Measurements from ENCODE around the gene IMMP2L.

Gene IMMP2L

DNA sequence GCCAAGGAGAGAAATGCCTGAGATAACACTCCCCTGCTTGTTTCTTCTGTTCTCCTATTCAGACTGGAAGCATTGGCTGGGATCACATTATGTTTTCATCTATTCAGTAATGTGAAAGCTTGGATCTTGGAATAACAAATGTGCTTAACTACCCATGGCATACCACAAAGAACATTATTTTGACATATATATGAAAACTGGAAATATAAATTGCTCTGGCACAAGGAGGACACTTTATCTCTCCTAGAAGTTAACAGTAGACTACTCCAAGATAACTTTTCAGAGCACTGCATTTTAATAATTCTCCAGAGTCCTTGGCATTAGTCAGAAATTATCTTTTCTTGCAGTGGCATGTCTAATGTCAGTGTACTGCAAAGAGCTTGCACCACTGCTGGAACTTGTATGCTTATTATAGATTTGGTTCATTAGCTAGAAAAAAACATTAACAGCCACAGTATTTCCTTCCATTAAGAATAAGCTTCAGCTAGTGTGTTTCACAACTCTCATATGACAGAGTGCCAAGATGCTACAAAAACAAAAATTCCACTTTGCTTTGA lies 640.6 kb downstream of the IMMP2L start:
- no peaks in the 10 kb centered on the region for H3K9me3 ChIP-seq (ENCODE audit: control insufficient read depth, low read length)
- no peaks in the 10 kb centered on the region for H3K27me3 ChIP-seq (ENCODE audit: control insufficient read depth, insufficient read depth, low read length, poor library complexity, severe bottlenecking)
- no peaks in the 10 kb centered on the region for H3K36me3 ChIP-seq (ENCODE audit: control insufficient read depth, insufficient read depth, low read length)
- H3K4me3 ChIP-seq (ENCODE audit: insufficient read depth, low read depth, low read length), result no peak overlapping the region
- H3K27ac ChIP-seq (ENCODE audit: insufficient read depth, low read depth, low read length, poor library complexity, severe bottlenecking), result no peak overlapping the region
- H3K4me1 ChIP-seq (ENCODE audit: control insufficient read depth, insufficient read depth, low read length), result no peaks in the 10 kb centered on the region

DNA sequence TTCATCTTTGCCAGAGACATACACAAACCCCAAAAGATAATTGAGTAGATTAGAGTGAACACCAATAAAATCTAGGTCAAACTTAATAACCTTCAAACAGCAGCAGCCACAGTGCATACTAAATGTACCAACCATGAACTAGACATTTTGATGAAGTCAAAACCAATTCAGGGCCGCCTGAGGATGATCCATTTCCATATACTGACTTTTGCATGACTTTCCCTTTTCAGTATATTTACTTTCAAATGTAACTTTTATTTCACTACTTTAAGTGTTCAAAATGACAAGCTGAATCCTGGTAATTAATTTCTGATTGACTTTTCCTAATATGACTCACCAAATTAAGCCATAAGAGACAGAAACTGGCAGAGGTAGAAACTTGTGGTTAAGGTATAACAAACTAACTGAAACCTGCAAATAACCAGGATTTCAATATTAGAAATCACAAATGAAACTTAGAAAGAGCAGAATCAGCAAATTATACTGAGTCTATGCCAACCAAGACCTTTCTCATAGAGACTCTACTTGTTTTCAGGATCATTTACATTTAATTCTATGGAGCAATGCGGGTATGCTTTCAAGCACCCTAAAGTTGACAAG lies 643.2 kb downstream of the IMMP2L start:
- no peaks in the 10 kb centered on the region for H3K4me1 ChIP-seq (ENCODE audit: control insufficient read depth, insufficient read depth, low read length)
- WGBS, 2 experiments, result 75 to 91% methylated on average over 2 of the region's 2 CpGs

DNA sequence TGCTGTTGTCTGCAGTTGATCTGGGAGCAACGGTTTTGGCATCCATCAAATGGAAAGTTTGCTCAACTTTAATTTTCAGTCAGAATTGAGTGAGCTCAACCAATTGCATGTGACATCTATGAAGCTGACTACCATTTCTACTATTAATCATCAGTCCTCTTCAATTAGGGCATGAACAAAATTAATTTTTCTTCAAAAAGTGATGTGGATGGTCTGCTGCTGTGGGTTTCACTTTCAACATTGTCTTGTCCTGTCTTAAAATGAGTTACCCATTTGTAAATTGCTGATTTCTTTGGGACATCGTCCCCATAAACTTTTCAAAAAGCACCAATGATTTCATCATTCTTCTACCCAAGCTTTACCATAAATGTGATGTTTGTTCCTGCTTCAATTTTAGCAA lies 648.0 kb downstream of the IMMP2L start:
- Histone ChIP-seq H3K27me3 (ENCODE audit: control insufficient read depth, insufficient read depth, low read length, poor library complexity, severe bottlenecking) (no peaks in the 10 kb centered on the region), H3K4me3 (ENCODE audit: insufficient read depth, low read depth, low read length) (no peak overlapping the region), H3K9me3 (ENCODE audit: control insufficient read depth, low read length) (no peaks in the 10 kb centered on the region), H3K27ac (ENCODE audit: insufficient read depth, low read depth, low read length, poor library complexity, severe bottlenecking) (no peak overlapping the region), H3K36me3 (ENCODE audit: control insufficient read depth, insufficient read depth, low read length) (no peaks in the 10 kb centered on the region), H3K4me1 (ENCODE audit: control insufficient read depth, insufficient read depth, low read length) (no peaks in the 10 kb centered on the region)
- 78 to 98% methylated on average over 2 of the region's 2 CpGs for WGBS, 2 experiments

More for the DNA sequence above, 643.2 kb downstream of the IMMP2L start:
- no peak overlapping the region for H3K27ac ChIP-seq (ENCODE audit: insufficient read depth, low read depth, low read length, poor library complexity, severe bottlenecking)
- H3K9me3 ChIP-seq (ENCODE audit: control insufficient read depth, low read length), result no peaks in the 10 kb centered on the region
- no peak overlapping the region for H3K4me3 ChIP-seq (ENCODE audit: insufficient read depth, low read depth, low read length)
- no peaks in the 10 kb centered on the region for H3K36me3 ChIP-seq (ENCODE audit: control insufficient read depth, insufficient read depth, low read length)
- no peaks in the 10 kb centered on the region for H3K27me3 ChIP-seq (ENCODE audit: control insufficient read depth, insufficient read depth, low read length, poor library complexity, severe bottlenecking)

DNA sequence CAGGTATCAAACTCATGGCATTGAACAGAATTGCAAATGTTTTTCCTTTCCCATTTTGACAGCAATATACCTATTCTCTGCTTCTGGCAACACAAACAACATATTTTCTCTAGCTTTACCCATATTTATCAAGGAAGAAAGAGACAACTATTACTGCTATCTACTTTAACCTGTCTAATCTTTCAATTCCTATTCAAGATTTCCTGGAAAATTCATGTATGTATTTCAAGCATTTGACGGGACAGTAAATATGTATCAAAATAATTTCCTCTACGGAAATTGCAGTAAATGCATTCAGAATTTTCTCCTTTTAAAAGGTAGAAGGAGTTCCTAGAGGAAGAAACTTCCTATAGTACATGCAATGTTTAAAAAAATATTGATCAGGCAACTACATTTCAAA lies 650.7 kb downstream of the IMMP2L start:
- WGBS, 2 experiments, result 100% methylated on average over 1 to 2 of the region's 2 CpGs
- H3K9me3 ChIP-seq (ENCODE audit: control insufficient read depth, low read length), result no peaks in the 10 kb centered on the region
- no peak overlapping the region for H3K27ac ChIP-seq (ENCODE audit: insufficient read depth, low read depth, low read length, poor library complexity, severe bottlenecking)
- no peaks in the 10 kb centered on the region for H3K27me3 ChIP-seq (ENCODE audit: control insufficient read depth, insufficient read depth, low read length, poor library complexity, severe bottlenecking)
- no peak overlapping the region for H3K4me3 ChIP-seq (ENCODE audit: insufficient read depth, low read depth, low read length)
- H3K4me1 ChIP-seq (ENCODE audit: control insufficient read depth, insufficient read depth, low read length), result no peaks in the 10 kb centered on the region
- H3K36me3 ChIP-seq (ENCODE audit: control insufficient read depth, insufficient read depth, low read length), result no peaks in the 10 kb centered on the region

DNA sequence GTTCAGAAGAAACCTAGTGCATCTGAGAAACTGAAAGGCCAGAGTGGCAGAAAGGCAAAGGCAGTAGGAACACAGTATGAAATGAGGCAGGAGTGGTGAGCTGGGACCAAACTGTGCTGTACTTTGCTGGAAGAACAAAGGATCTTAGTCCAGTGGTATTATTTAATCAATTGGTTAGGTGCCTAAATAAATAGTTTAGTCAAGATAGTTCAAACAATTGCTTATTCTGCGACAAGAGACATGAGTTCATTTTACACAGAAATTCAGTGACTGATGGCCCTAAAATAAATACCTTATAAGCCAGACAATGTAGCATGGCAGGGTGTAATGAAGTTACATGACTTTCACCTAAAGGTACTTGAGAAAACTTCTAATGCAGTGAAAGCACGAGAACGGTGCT lies 653.2 kb downstream of the IMMP2L start:
- Histone ChIP-seq H3K27me3 (ENCODE audit: control insufficient read depth, insufficient read depth, low read length, poor library complexity, severe bottlenecking) (no peaks in the 10 kb centered on the region), H3K9me3 (ENCODE audit: control insufficient read depth, low read length) (no peaks in the 10 kb centered on the region), H3K4me1 (ENCODE audit: control insufficient read depth, insufficient read depth, low read length) (no peaks in the 10 kb centered on the region), H3K27ac (ENCODE audit: insufficient read depth, low read depth, low read length, poor library complexity, severe bottlenecking) (no peak overlapping the region), H3K4me3 (ENCODE audit: insufficient read depth, low read depth, low read length) (no peak overlapping the region), H3K36me3 (ENCODE audit: control insufficient read depth, insufficient read depth, low read length) (no peaks in the 10 kb centered on the region)
- 93 to 99% methylated on average over 3 of the region's 3 CpGs for WGBS, 2 experiments

DNA sequence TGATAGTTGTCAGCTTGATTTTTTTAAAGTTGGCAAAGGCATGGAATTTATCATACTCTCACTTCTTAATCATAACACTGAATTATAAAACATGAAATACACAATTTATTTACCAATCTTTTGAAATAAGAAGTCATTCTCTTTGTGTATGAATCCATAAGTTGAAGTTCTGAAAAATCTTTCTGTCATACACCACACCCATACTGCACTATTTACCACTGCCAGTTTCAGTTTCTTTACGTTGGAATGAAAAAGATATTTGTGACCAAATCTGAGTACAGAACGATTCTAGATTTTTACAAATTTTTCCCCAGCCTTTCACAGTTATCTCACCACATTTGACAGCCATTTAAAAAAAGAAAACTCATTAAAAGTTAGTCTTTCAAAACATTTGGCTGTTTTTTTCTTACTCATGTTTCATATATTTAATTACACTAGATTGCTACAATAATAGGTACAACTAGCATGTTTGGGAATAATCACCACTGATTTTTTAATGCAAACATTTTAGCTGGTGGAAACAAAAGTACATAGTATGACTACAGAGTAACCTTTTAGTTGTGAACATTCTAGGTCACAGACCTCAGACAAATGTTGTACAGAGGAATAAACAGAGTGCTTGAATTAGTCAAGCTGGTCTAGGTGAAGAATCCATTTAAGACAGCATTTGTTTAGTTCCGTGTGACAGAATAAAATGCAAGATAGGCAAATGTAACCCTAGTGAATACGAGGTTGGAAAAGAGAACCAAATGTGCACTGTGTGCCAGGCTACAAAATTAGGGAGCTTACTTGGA lies 656.3 kb downstream of the IMMP2L start:
- WGBS, 2 experiments, result 94 to 96% methylated on average over 4 of the region's 4 CpGs
- H3K27ac ChIP-seq (ENCODE audit: insufficient read depth, low read depth, low read length, poor library complexity, severe bottlenecking), result no peak overlapping the region
- no peaks in the 10 kb centered on the region for H3K4me1 ChIP-seq (ENCODE audit: control insufficient read depth, insufficient read depth, low read length)
- H3K4me3 ChIP-seq (ENCODE audit: insufficient read depth, low read depth, low read length), result no peak overlapping the region
- no peaks in the 10 kb centered on the region for H3K27me3 ChIP-seq (ENCODE audit: control insufficient read depth, insufficient read depth, low read length, poor library complexity, severe bottlenecking)
- H3K9me3 ChIP-seq (ENCODE audit: control insufficient read depth, low read length), result no peaks in the 10 kb centered on the region
- no peaks in the 10 kb centered on the region for H3K36me3 ChIP-seq (ENCODE audit: control insufficient read depth, insufficient read depth, low read length)

DNA sequence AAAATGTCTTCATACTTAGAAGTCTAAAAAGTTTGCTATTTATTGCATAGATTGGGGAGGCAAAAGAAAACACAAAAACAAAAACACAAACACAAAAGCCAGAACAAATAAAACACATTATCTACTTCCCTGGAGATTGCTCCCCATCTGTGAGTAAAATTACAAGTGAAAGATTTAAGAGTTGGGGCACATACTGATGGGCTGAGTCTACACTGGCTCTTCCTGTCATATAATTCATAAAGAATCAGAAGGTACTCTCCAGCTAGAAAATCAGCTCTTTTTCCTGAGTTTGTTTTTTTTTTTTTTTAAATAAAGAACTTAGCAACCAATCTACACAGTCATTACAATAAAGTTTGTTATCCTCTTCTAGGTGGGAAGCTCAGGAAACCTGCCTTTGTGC lies 663.8 kb downstream of the IMMP2L start:
- no peak overlapping the region for H3K4me3 ChIP-seq (ENCODE audit: insufficient read depth, low read depth, low read length)
- H3K9me3 ChIP-seq (ENCODE audit: control insufficient read depth, low read length), result no peaks in the 10 kb centered on the region
- no peaks in the 10 kb centered on the region for H3K27me3 ChIP-seq (ENCODE audit: control insufficient read depth, insufficient read depth, low read length, poor library complexity, severe bottlenecking)
- H3K36me3 ChIP-seq (ENCODE audit: control insufficient read depth, insufficient read depth, low read length), result no peaks in the 10 kb centered on the region
- H3K27ac ChIP-seq (ENCODE audit: insufficient read depth, low read depth, low read length, poor library complexity, severe bottlenecking), result no peak overlapping the region
- no peaks in the 10 kb centered on the region for H3K4me1 ChIP-seq (ENCODE audit: control insufficient read depth, insufficient read depth, low read length)

DNA sequence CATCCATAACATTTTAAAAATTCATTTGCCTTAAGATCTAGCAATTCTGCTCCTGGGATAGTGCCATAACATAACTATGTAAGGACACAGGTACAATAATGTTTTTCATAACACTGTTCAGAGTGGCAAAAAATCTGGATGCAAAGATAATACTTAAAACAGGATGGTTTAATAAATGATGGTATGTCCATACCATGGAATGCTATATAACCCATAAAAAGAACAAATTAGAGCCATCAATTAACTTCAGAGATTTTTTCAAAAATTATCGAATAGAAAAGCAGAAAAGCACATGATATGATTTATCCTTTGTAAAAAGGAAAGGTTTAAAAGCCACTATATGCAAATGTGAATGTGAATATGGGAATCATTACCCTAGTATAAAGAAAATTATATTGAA lies 664.8 kb downstream of the IMMP2L start:
- Histone ChIP-seq H3K27ac (ENCODE audit: insufficient read depth, low read depth, low read length, poor library complexity, severe bottlenecking) (no peak overlapping the region), H3K36me3 (ENCODE audit: control insufficient read depth, insufficient read depth, low read length) (no peaks in the 10 kb centered on the region), H3K27me3 (ENCODE audit: control insufficient read depth, insufficient read depth, low read length, poor library complexity, severe bottlenecking) (no peaks in the 10 kb centered on the region), H3K4me1 (ENCODE audit: control insufficient read depth, insufficient read depth, low read length) (no peaks in the 10 kb centered on the region), H3K9me3 (ENCODE audit: control insufficient read depth, low read length) (no peaks in the 10 kb centered on the region), H3K4me3 (ENCODE audit: insufficient read depth, low read depth, low read length) (no peak overlapping the region)
- 100% methylated on average over 1 of the region's 1 CpG; no CpG with 5 or more reads in 1 of the 2 experiments for WGBS, 2 experiments

DNA sequence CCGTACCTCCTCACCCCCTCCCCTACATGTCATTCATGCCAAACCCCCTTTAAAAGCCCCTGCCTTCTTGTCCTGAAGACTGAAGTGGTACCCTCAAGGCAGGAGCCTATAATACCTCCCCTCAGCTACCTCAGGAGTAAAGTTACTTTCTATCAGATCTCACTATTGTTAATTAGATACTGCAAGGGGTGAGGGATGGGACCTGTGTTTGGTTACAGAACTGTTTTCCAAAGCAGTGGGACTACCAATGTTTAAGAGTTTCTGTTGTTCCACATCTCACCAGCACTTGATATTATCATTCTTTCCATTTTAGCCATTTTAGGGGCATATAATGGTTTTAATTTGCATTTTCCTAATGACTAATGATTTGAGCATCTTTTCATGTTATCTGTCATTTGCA lies 668.2 kb downstream of the IMMP2L start:
- H3K36me3 ChIP-seq (ENCODE audit: control insufficient read depth, insufficient read depth, low read length), result no peaks in the 10 kb centered on the region
- H3K27me3 ChIP-seq (ENCODE audit: control insufficient read depth, insufficient read depth, low read length, poor library complexity, severe bottlenecking), result no peaks in the 10 kb centered on the region
- no peak overlapping the region for H3K4me3 ChIP-seq (ENCODE audit: insufficient read depth, low read depth, low read length)
- 86 to 92% methylated on average over 1 of the region's 1 CpG for WGBS, 2 experiments
- H3K4me1 ChIP-seq (ENCODE audit: control insufficient read depth, insufficient read depth, low read length), result no peaks in the 10 kb centered on the region
- no peak overlapping the region for H3K27ac ChIP-seq (ENCODE audit: insufficient read depth, low read depth, low read length, poor library complexity, severe bottlenecking)
- no peaks in the 10 kb centered on the region for H3K9me3 ChIP-seq (ENCODE audit: control insufficient read depth, low read length)

DNA sequence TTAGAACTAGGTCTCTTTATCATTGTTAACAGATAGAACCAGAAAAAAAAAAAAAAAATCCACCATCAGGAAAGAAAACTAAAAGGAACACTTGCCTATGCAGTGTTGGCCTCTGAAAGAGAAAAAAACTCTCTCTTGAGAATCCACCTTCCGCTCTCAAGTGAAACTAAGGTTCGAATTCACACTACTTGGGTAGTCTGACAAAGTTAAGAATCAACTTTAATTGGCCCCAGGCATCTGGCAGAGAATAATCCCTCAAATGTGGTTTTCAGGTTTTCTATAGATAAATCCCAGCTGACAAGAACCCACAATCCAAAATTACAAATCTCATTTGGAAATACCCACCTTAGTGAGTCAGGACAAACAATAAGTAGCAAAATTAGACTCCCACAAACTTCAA lies 671.1 kb downstream of the IMMP2L start:
- WGBS, 2 experiments, result 97 to 98% methylated on average over 2 of the region's 2 CpGs
- Histone ChIP-seq H3K27me3 (ENCODE audit: control insufficient read depth, insufficient read depth, low read length, poor library complexity, severe bottlenecking) (no peaks in the 10 kb centered on the region), H3K9me3 (ENCODE audit: control insufficient read depth, low read length) (no peaks in the 10 kb centered on the region), H3K27ac (ENCODE audit: insufficient read depth, low read depth, low read length, poor library complexity, severe bottlenecking) (no peak overlapping the region), H3K4me3 (ENCODE audit: insufficient read depth, low read depth, low read length) (no peak overlapping the region), H3K36me3 (ENCODE audit: control insufficient read depth, insufficient read depth, low read length) (no peaks in the 10 kb centered on the region), H3K4me1 (ENCODE audit: control insufficient read depth, insufficient read depth, low read length) (no peaks in the 10 kb centered on the region)
